RCC 7860 (cell line): ENCODE data around the gene UBL3.

Source experiments
- DNase-seq: peaks from one replicate; pipeline ENCODE4 v3.0.0-alpha.2; 2015; ENCODE audit warnings: low spot score
- FAIRE-seq: peaks from 2 replicates; lab custom pipeline; 2012; peaks lifted over from hg19 to GRCh38; lab: Jason Lieb, UNC

UBL3 gene

DNA sequence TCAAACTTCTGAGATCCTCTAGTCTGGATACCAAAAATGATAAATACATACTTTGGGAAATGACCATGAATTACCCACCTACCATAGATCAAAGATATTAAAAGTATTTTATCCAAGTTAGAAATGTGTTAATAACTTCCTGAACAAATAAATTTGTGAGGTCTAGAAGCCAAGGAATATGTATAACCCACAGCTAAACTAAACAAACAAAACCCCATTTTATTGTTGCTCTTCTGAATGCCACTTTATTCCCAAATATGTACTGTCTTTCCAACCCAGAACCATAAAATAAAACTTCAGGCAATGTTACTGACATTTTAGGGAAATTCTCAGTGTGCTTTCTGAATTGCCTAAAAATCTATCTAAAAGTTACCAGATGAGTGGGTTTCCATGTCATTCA lies 35.1 kb downstream of the UBL3 start:
- FAIRE-seq = no peak
- DNase-seq = no peak

DNA sequence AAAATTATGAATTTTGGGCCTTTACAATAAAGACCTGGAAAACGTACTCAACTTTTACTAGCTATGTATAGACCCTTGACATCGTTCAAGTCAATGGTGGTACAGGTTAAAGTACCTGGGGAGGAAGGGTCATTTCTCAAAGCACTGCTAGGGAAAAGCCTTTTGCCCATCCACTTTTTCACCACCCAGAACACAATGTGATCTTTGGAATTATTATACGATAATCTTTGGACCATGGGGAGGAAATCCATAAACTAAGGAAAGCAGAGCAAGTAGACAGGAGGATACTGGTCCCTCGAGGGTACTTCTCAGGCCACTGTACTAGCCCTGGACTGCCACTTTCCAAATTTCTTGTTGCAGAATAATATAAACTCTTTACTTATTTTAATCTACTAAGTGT lies 39.5 kb downstream of the UBL3 start:
- DNase-seq = no peak
- no peak for FAIRE-seq

DNA sequence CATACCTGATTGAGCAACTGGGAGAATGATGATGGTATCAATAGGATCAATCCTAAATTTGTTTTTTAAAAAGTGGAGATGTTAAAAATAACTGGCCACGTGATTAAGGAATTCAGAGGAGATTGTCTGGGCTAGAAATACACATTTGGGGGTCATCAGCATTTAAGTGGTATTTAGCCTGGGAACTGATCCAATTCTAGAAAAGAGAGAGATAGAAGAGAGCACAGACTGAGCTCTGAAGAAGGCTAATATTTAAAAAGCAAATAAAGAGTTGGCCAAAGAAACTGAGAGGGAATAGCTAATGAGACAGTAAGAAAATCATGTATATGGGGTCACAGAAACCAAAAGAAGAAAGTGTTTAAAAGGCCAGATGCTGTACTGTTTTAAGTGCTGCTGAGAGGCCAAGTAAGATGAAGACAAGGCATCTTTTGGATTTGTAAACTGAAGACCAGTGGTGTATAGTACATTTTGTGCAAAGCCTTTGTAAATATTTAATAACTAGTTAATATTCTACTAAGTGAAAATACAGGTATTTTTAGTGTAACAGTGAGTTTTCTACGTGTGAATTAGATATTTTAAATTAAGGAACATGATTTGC lies 40.2 kb downstream of the UBL3 start:
- DNase-seq = no peak
- no peak for FAIRE-seq

DNA sequence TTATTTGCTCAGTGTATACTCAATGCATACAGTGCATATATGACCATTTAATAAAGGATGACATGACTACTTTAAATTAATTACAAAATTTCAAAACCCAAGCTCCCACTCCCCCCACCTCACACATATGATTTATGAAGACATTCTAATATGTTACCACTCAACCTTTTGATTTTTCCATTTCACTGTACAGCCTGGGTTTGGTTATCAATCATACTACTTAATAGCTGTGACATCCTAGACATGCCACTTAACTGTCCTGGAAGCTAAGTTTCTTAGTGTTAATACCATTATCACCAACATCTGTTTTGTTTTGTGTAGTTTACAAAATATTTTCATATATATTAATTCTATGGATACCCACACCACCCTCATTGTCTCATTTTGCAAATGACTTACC lies 42.2 kb downstream of the UBL3 start:
- DNase-seq = no peak
- no peak for FAIRE-seq

DNA sequence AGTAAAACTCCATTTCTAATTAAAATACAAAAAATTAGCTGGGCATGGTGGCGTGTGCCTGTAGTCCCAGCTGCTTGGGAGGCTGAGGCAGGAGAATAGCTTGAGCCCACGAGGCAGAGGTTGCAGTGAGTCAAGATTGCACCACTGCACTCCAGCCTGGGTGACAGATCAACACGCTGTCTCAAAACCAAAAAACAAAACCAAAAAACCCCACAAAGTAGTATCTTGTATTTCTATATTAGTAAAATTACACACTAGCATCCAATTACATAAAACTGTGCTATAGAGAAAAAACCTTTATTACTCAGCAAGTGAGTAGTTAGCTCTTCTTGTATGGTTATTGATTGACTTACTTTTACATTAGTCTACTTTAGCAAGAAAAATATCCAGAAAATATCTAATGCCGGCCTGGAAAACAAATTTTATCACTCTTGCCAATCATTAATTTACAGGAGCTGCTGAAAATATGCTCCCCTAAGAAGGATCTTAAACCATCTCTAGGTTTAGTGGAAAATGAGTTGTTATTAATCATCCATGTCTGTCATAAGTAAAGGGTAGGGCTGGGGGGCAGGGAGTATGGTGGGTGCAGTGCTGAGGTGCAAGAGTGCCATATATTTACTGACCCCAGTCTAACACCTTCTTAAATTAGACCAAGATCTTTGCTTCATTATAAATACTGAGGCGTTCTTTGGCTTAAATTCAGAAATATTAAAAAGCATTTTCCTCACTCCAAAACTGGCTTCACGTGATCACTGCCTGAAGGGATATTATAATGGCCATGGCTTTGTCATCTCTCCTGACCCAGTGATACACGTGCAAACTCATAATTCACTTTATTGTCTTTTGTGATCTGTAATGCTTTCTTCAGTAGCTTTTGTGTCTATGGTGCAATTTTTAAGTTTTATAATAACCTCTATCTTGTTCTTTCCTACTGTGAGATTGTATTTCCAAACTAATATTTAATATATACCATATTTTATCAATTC lies 44.1 kb downstream of the UBL3 start:
- DNase-seq = no peak
- FAIRE-seq = no peak

DNA sequence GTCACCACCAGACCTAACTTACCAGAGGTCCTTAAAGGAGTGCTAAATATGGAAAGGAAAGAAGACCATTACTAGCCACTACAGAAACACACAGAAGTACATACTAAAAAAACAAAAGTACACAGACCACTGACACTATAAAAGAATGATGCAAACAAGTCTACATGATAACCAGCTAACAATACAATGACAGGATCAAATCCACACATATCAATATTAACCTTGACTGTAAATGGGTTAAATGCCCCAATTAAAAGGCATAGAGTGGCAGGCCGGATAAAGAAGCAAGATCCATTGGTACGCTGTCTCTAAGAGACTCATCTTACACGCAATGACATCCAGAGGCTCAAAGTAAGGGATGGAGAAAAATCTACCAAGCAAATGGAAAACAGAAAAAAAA lies 47.2 kb downstream of the UBL3 start:
- no peak for DNase-seq
- no peak for FAIRE-seq

DNA sequence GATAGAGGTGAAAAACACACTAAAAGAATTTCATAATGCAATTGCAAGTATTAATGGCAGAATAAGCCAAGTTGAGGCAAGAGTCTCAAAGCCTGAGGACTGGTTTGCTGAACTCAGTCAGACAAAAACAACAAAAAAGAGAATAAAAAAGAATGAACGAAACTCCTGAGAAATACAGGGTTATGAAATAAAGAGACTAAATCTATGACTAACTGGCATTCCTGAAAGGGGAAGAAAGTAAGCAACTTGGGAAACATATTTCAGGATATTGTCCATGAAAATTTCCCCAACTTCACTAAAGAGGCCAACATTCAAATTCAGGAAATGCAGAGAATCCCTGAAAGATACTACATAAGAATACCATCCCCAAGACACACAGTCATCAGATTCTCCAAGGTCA lies 47.8 kb downstream of the UBL3 start:
- no peak for FAIRE-seq
- no peak for DNase-seq

DNA sequence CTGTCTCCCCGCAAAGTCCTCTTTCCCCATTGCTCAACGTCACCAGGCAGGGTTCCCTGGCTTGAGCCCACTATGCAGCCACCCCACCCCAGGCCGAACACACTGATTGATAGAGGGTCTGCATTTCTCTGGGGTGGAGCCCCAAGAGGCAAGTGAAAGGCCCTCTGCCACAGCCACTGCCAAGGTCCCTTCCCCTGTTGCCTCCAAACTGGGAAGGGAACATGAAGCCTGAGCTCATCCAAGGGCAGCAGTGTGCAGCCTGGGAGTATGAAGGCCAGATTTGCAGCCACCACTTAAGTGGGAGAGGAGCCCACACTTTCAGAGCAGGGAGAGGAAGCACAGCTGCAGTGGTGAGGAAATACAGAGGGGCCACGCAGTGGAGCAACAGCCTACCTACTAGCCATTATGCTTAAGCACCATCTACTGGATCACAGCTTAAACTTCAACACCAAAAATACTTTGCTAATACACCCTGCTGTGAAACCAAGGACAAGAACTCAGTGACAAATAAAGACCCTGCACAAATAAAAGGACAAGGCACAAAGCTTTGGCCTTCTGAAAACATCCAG lies 48.6 kb downstream of the UBL3 start:
- DNase-seq (no peak), FAIRE-seq (no peak)

DNA sequence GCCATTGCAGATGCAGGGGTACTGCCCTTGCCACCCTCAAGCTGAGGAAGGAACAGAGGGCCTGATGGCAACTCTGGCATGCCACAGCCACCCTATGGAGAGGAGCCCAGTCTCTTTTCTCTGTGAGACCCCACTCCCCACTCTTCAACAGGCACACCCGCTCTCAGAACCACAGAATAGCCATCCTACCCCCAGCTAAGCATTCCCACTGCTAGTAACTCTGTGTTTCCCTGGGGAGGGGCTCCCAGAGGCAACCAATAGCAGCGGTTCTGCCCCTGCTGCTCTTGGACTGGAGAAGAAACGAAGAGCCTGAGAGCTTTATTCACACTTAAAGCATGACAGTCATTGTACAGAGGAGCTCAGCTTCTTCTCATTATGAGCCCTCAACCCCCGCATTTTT lies 49.3 kb downstream of the UBL3 start:
- FAIRE-seq (no peak), DNase-seq (no peak)

DNA sequence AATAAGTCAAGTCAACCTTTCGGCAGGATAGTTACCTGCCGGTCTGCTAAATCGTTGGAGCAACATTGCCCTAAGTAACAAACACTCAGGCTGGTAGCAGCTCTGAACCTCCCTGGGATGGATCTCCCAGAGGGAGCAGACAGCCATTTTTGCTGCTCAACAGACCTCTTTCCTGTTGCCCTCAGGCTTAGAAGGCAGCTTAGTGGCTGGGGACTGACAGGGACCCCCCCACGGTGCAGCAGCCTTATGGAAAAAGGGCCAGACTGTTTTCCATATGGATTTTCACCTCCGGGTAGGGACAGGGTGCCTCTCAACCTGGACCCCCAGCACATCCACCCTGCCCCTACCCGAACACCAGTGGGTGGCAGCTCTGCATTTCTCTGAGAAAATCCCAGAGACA lies 49.7 kb downstream of the UBL3 start:
- no peak for FAIRE-seq
- no peak for DNase-seq

DNA sequence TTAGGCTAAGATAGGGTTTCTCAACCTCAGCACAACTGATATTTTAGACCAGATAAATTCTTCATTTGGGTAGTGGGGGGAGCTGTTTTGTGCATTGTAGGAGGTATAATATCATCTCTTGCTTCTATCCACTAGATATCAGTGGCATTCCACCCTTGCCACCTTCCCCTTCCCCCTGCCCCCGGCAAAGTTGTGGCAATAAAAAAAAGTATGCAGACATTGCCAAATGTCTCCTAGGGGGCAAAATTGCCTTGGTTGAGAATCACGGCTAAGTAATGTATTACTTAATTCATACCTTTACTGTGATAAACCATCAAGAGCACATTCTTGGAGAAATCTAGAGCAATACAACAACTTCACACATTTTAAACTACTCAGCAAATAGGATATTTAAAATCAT lies 51.4 kb downstream of the UBL3 start:
- DNase-seq = no peak
- no peak for FAIRE-seq

DNA sequence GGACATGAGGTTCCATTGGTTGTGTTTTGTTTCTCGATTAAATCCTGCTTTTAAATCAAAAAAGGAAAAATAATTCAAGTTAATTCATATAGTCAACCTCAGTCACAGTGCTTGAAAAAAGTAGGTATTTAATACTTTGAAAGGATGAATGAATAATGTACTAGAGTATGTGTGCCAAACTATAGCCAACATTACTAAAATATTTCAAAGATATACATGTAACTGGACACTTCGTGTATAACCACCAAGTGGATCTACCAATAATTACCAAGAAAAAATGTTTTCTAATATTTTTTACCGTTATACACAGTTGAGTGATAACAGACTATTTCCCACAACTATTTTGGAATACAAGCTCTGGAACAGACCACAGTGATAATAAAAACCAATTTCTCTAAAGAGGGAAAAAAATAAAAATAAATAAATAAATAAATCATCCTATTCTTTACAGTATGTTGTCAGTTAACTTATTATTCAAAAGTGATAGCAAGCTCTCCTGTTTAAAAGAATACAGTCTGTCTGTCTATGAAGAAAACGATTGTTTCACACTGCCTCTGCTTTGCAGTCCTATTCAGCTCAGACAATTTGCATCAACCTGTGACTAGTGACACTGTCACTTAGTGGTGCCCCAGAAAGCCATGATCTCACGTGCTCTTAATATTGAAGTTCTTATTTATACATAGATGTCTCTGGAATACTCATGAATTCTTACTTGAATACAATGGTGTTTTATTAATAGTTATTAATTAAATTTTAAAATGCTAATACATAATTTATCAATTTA lies 58.2 kb downstream of the UBL3 start:
- no peak for DNase-seq
- no peak for FAIRE-seq

DNA sequence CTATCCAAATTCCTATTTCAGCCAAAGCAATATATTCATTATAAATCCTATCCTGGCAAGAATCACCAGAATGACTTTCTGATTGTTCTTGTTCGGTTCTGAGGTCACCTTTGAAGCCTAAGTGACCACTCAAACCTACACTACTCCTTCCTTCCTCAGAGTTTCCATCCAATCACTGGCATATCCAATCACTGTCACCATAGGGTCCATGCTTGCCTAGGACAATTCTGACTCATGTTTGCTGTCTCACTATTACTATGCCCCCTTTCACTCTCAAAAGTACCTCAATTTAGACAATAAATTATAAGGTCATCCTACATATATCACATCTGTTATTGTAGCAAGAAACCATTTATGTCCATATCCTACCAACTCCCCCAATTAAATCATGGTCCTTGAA lies 58.9 kb downstream of the UBL3 start:
- no peak for DNase-seq
- no peak for FAIRE-seq

DNA sequence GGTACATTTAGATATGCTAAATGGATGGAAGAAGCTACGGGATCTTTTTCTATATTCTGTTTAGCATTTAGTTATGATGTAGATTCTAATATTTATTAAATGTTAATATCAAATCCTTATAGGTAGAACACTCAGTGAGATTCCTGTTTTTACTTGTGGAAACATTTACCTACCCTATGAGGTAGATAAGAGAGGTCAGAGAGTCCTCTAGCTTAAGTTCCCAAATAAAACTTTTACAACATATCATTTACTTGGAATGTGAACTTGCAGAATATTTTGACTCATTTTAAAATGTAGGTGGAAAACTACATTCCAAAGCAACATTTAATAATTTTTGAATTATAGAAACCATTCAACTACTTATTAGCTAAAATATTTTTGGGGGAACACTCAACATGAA lies 63.7 kb downstream of the UBL3 start:
- DNase-seq = no peak
- no peak for FAIRE-seq

DNA sequence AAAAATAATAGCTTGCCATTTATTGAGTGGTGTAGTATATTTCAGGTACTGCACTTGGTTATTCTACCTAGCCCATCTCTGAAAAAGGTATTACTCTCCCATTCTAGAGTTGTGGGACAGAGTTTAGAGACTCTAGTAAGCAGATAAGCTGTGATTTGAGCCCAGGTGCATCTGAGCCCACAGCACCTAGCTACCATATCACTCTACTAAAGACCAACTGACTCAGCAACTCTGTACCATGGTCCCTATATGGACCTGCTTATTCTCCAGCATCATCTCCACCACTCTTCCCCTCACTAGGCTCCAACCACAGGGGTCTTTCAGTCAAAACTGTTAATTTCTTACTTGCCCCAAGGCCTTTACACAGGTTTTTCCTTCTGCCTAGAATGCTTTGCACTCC lies 64.4 kb downstream of the UBL3 start:
- DNase-seq (no peak), FAIRE-seq (no peak)

DNA sequence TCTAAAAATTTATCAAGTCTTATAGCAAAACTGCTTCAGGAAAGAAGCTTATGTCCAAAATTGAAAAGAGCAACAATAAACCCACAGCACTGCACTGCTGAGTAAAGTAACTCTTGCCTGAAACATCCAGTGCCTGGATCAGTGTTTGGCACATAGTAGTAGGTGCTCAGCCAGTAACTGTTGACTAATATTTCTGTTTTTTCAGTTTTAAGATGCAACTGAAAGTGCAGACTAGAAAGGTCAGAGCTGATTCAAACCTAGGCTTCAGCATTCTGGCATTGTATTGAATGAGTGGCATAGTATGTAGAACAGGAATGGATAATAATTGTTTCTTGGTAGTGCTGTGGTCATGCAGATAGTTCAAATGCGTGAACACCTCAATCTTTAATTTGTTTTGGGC lies 67.6 kb downstream of the UBL3 start:
- no peak for DNase-seq
- FAIRE-seq = no peak

DNA sequence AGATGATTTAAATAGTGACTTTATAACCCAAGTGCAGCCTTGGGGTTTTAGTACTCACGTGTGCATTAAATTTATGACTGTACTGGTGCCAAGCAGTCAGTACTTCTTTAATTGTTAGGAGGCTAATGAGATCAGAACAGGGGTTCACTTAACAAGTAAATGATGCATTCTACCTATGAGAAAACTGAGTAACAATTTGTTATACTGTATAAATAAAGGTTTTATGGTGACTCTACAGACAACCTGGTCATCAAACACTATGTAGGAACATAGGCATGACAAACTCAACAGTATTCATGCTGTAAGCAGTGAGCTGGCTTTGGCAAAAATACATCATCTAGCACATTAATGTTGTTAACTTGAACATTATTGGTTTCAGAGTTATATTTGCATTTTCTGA lies 75.6 kb downstream of the UBL3 start:
- FAIRE-seq = no peak
- DNase-seq = no peak

DNA sequence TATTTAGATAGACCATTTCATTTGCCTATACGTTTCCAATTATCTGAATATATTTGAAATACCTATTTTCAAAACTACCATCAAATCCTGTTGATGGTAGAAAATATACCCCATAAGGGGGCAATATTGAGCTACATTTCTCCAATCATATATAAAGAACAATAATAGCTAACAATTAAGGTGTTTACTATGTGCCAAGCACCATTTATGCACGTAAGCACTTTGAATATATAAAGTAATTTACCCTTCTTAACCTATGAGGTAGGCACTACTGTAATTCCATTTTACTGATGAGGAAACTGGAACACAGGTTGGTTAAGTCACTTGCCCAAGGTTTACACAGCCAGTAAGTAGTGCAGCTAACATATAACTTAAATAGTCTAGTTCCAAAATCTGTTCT lies 79.2 kb downstream of the UBL3 start:
- DNase-seq (peak; percentile 25), FAIRE-seq (peak; percentile 55)

DNA sequence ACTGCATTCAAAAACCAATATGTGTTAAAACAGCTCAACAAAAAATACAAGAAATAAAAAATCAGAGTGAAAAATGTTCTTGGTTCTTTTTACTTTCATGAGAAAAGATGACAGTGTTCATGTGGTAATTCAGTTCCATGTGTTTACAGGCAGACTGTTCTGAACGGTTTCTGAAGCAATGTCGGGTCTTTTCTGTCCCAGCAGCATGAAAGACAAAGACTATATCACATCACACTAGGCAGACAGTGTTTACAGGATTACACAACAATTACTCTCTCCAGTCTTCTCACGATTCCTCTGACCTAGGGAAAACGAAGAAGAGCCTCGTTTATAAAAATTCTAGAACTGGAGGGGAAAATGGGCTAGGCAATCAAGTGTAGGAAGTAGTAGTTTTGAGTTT lies 83.4 kb downstream of the UBL3 start:
- DNase-seq (no peak), FAIRE-seq (no peak)

DNA sequence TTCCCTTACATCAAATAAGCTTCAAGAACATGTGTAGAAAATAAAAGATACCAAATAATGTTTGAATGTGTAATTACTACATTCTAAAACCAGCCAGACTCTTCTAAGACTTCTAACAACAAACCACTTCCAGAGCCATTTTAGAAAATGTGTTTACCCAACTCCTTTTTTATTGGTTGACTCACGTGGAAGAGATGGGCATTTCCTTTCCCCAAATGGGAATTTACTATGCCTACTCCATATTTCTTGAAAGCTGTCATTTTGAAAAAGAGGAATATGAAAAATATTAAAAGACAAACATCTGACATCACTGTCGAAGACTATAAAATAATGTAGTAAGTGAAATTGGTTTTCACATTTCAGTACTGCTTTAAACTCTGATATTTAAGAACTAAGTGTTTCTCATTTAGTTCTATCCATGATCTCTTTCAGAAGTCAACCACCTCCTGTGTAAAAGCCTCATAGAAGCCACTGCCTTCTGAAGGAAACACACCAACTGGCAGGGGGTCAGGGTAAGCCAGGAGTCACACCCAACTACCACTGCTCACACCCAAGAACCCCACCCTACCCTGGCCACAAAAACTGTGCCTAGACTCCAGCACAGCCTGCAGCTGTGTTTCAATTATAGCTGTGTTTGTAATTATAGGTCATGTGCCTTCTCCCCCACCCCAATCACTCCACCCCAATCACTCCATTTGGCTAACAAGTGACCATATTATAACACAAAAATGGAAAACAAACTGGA lies 86.8 kb downstream of the UBL3 start:
- DNase-seq (no peak), FAIRE-seq (no peak)

DNA sequence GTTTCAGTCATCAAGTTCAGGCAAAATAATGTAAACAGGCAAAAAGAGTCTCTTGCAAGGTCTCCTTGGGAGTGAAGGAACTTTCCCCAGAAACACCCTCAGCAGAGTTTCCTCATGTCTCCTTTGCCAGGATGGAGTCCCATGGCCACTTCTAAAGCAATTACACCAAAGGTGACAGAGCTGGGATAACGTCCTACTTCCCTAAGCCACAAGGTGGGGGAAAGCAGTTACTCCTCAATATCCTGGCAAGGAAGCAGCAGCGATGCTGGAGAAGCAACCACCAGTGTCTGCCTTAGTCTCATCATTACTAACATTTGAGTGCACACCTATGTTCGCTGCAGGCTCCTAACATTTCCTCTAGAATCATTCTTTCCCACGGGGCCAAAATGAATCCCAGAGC lies 88.6 kb downstream of the UBL3 start:
- FAIRE-seq (no peak), DNase-seq (no peak)
